T-cell (primary cell): Measurements from ENCODE around the gene HS3ST3B1. TPM values are rescaled to one million over a fixed set of nuclear protein-coding genes. Genes with fewer than 3 reads are reported as not detected.

Source experiments
- ATAC-seq, 4 experiments: fragments of 200-7000 bp in 3 of 4; fragments of 150-1000 bp in 1 of 4; cut with Tn5 transposase; replicated peaks in 1 of 4; 1 replicate in 3 of 4; 2 replicates in 1 of 4; pipeline ENCODE4 v1.10.0; 2021; ENCODE audit warnings: moderate library complexity in 3 of 4, mild to moderate bottlenecking in 2 of 4, moderate number of reproducible peaks in 1 of 4
- CTCF ChIA-PET, 2 donors: fragments of 300-600 bp; sonication (Branson Sonifier 250); formaldehyde crosslinking; loops; one replicate each; lab custom pipeline; 2022; ENCODE audit warnings: antibody characterized with exemption in 2 of 2; lab: Charles Lee
- POLR2A ChIA-PET, 2 donors: fragments of 300-600 bp; sonication (Branson Sonifier 250); formaldehyde crosslinking; loops; one replicate each; lab custom pipeline; 2022; ENCODE audit warnings: antibody characterized with exemption in 2 of 2; lab: Charles Lee
- DNase-seq, 35 experiments: peaks; one replicate each; pipeline versions ENCODE4 v3.0.0 to v3.0.0-alpha.2; 2013 to 2023
- H3K27ac ChIP-seq: one replicate; pipeline ENCODE4 v1.5.1; 2013; ENCODE audit warnings: low read length
- H3K27me3 ChIP-seq, 2 experiments: replicated peaks in 1 of 2; 1 replicate in 1 of 2; 2 replicates in 1 of 2; pipeline versions ENCODE4 v1.6.1 to v1.7.0; 2013; ENCODE audit warnings: low read length in 1 of 2, mixed read lengths in 1 of 2; ENCODE audit not compliant: control insufficient read depth in 2 of 2, insufficient read depth in 2 of 2; ENCODE audit errors: extremely low read depth in 1 of 2
- H3K36me3 ChIP-seq, 2 donors: 1 replicate in 1 of 2; 2 replicates in 1 of 2; pipeline versions ENCODE4 v1.6.1 to v1.7.0; 2013; ENCODE audit warnings: low read length in 1 of 2; ENCODE audit not compliant: control insufficient read depth in 2 of 2, insufficient read depth in 1 of 2; ENCODE audit errors: extremely low read depth in 1 of 2
- H3K4me1 ChIP-seq, 2 experiments: 1 replicate in 1 of 2; 2 replicates in 1 of 2; pipeline versions ENCODE4 v1.6.1 to v1.7.0; 2013; ENCODE audit warnings: low read length in 2 of 2, mixed read lengths in 1 of 2; ENCODE audit not compliant: insufficient read depth in 2 of 2, control insufficient read depth in 1 of 2; ENCODE audit errors: extremely low read depth in 1 of 2
- H3K4me3 ChIP-seq, 2 donors: 1 replicate in 1 of 2; 2 replicates in 1 of 2; pipeline versions ENCODE4 v1.5.1 to v1.7.0; 2013; ENCODE audit warnings: mild to moderate bottlenecking in 2 of 2, low read length in 1 of 2, moderate library complexity in 1 of 2; ENCODE audit not compliant: control insufficient read depth in 1 of 2; ENCODE audit errors: extremely low read depth in 1 of 2
- H3K9me3 ChIP-seq: 2 replicates; pipeline ENCODE4 v1.7.0; 2013
- H3K27ac Mint-ChIP-seq, 2 donors: one replicate each; pipeline ENCODE4 v1.8.0; 2020 to 2021; ENCODE audit warnings: mild to moderate bottlenecking in 2 of 2, mixed read lengths in 2 of 2
- H3K27me3 Mint-ChIP-seq, 2 donors: one replicate each; pipeline ENCODE4 v1.8.0; 2021 to 2022; ENCODE audit warnings: mixed read lengths in 2 of 2
- H3K36me3 Mint-ChIP-seq: one replicate; pipeline ENCODE4 v1.8.0; 2021; ENCODE audit warnings: mixed read lengths
- H3K4me1 Mint-ChIP-seq, 3 donors: one replicate each; pipeline ENCODE4 v1.8.0; 2020 to 2022; ENCODE audit warnings: mixed read lengths in 3 of 3, mild to moderate bottlenecking in 1 of 3
- H3K4me3 Mint-ChIP-seq, 3 donors: one replicate each; pipeline ENCODE4 v1.8.0; 2020 to 2022; ENCODE audit warnings: mild to moderate bottlenecking in 3 of 3, mixed read lengths in 3 of 3, moderate library complexity in 3 of 3
- H3K9me3 Mint-ChIP-seq, 3 donors: one replicate each; pipeline ENCODE4 v1.8.0; 2020 to 2022; ENCODE audit warnings: mixed read lengths in 3 of 3
- WGBS: methylation state at CpG from one replicate; pipeline ENCODE4 v1.1.5; 2013; ENCODE audit warnings: missing lambda C conversion rate; ENCODE audit not compliant: insufficient coverage; 5-methylcytosine and 5-hydroxymethylcytosine counted together
- total RNA-seq, 35 experiments: library from RNA in 6 of 35; stranded (reverse) in 6 of 35; fragments of 120-200 nt in 1 of 35; gene quantifications; one replicate each; pipeline versions ENCODE4 v1.2.1 to v1.2.4 and lab custom pipeline; 2013 to 2026

The HS3ST3B1 gene
- total RNA-seq, 5 donors from 2014 or later (not counting 1 experiment from before 2014, with no cell fraction given) = 12.9 to 35.1 (median 25.1) TPM

GRCh38 chr17:14373614-14374259 is 72.9 kb downstream of the HS3ST3B1 start:
- Mint-ChIP-seq H3K27ac (no peak overlapping the region), H3K4me3 (no peak overlapping the region), H3K36me3 (no peaks in the 10 kb centered on the region), H3K4me1 (peaks cover 0 to 14% (median 3%) of the 10 kb centered on the region in 3 donors), H3K9me3 (no peaks in the 10 kb centered on the region), H3K27me3 (no peaks in the 10 kb centered on the region)
- no peaks in the 10 kb centered on the region for H3K4me1 ChIP-seq
- ATAC-seq (no peak), DNase-seq (no peak)
- H3K4me3 ChIP-seq = no peak overlapping the region
- 85% methylated on average over 5 of the region's 8 CpGs for WGBS
- no peaks in the 10 kb centered on the region for H3K9me3 ChIP-seq
- H3K36me3 ChIP-seq = no peaks in the 10 kb centered on the region
- CTCF ChIA-PET = interaction anchor here in 1 of 2 donors (0.6 kb wide), 1 partner anchor 204 kb away, joined by 3 read pairs; no protein-coding TSS in a partner anchor
- POLR2A ChIA-PET = no interaction called here
- H3K27me3 ChIP-seq = no peaks in the 10 kb centered on the region
- H3K27ac ChIP-seq = no peak overlapping the region

- no CpG with 5 or more reads among the region's 1 CpG for WGBS
- Histone ChIP-seq H3K4me3 (no peak overlapping the region), H3K36me3 (no peaks in the 10 kb centered on the region), H3K9me3 (no peaks in the 10 kb centered on the region), H3K27me3 (no peaks in the 10 kb centered on the region), H3K4me1 (no peaks in the 10 kb centered on the region), H3K27ac (no peak overlapping the region)
- Mint-ChIP-seq H3K9me3 (no peaks in the 10 kb centered on the region), H3K27ac (no peak overlapping the region), H3K36me3 (no peaks in the 10 kb centered on the region), H3K4me1 (peaks cover 2 to 14% (median 3%) of the 10 kb centered on the region in 3 donors), H3K4me3 (no peak overlapping the region), H3K27me3 (no peaks in the 10 kb centered on the region)
- ChIA-PET CTCF (interaction anchor here in 1 of 2 donors (0.6 kb wide), 1 partner anchor 203 kb away, joined by 3 read pairs; no protein-coding TSS in a partner anchor), POLR2A (no interaction called here)
- ATAC-seq (no peak), DNase-seq (no peak)
Observed at GRCh38 chr17:14374268-14374667, 73.4 kb downstream of the HS3ST3B1 start.

- DNase-seq = no peak
- H3K4me3 Mint-ChIP-seq = no peak overlapping the region
- H3K27me3 Mint-ChIP-seq = no peaks in the 10 kb centered on the region
- no peak overlapping the region for H3K4me3 ChIP-seq
- no peaks in the 10 kb centered on the region for H3K9me3 ChIP-seq
- no peaks in the 10 kb centered on the region for H3K9me3 Mint-ChIP-seq
- no peak overlapping the region for H3K27ac ChIP-seq
- no peak for ATAC-seq
- H3K4me1 Mint-ChIP-seq = peaks cover 2 to 14% (median 5%) of the 10 kb centered on the region in 3 donors
- no CpG with 5 or more reads among the region's 3 CpGs for WGBS
- ChIA-PET POLR2A (no interaction called here), CTCF (no interaction called here)
- H3K4me1 ChIP-seq = no peaks in the 10 kb centered on the region
- no peaks in the 10 kb centered on the region for H3K36me3 ChIP-seq
- no peaks in the 10 kb centered on the region for H3K36me3 Mint-ChIP-seq
- H3K27ac Mint-ChIP-seq = no peak overlapping the region
- no peaks in the 10 kb centered on the region for H3K27me3 ChIP-seq
Observed at GRCh38 chr17:14376666-14377065, 75.8 kb downstream of the HS3ST3B1 start.

- Histone ChIP-seq H3K27ac (no peak overlapping the region), H3K4me3 (no peak overlapping the region), H3K9me3 (no peaks in the 10 kb centered on the region), H3K36me3 (no peaks in the 10 kb centered on the region), H3K4me1 (no peaks in the 10 kb centered on the region), H3K27me3 (no peaks in the 10 kb centered on the region)
- ATAC-seq (no peak), DNase-seq (no peak)
- H3K27me3 Mint-ChIP-seq = no peaks in the 10 kb centered on the region
- H3K9me3 Mint-ChIP-seq = peaks cover 0 to 3% (median 0%) of the 10 kb centered on the region in 3 donors
- peaks cover 0 to 2% (median 2%) of the 10 kb centered on the region in 3 donors for H3K4me1 Mint-ChIP-seq
- CTCF ChIA-PET = no interaction called here
- WGBS = 100% methylated on average over 2 of the region's 6 CpGs
- no peak overlapping the region for H3K27ac Mint-ChIP-seq
- POLR2A ChIA-PET = interaction anchor here in 1 of 2 donors (0.6 kb wide), 1 partner anchor 26 kb away, joined by 3 read pairs; no protein-coding TSS in a partner anchor
- H3K4me3 Mint-ChIP-seq = no peak overlapping the region
- H3K36me3 Mint-ChIP-seq = no peaks in the 10 kb centered on the region
Observed at GRCh38 chr17:14381606-14382005, 80.7 kb downstream of the HS3ST3B1 start.

- WGBS = 87% methylated on average over 4 of the region's 7 CpGs
- no peaks in the 10 kb centered on the region for H3K27me3 Mint-ChIP-seq
Observed at GRCh38 chr17:14387036-14387435, 86.2 kb downstream of the HS3ST3B1 start.

GRCh38 chr17:14389681-14390080 is 88.8 kb downstream of the HS3ST3B1 start:
- H3K27ac Mint-ChIP-seq = no peak overlapping the region
- H3K36me3 Mint-ChIP-seq = peaks cover 5% of the 10 kb centered on the region
- H3K27me3 Mint-ChIP-seq = no peaks in the 10 kb centered on the region
- ATAC-seq = no peak
- ChIA-PET CTCF (no interaction called here), POLR2A (no interaction called here)
- no peak overlapping the region for H3K4me3 Mint-ChIP-seq
- H3K27ac ChIP-seq = no peak overlapping the region
- H3K27me3 ChIP-seq = no peaks in the 10 kb centered on the region
- no peak overlapping the region for H3K4me3 ChIP-seq
- H3K4me1 Mint-ChIP-seq = no peaks in the 10 kb centered on the region
- H3K9me3 ChIP-seq = peaks cover 5% of the 10 kb centered on the region
- no peak for DNase-seq
- WGBS = 90% methylated on average over 5 of the region's 6 CpGs
- no peaks in the 10 kb centered on the region for H3K36me3 ChIP-seq
- H3K9me3 Mint-ChIP-seq = peaks cover 13 to 19% (median 19%) of the 10 kb centered on the region in 3 donors
- H3K4me1 ChIP-seq = no peaks in the 10 kb centered on the region

More at GRCh38 chr17:14387036-14387435, 86.2 kb downstream of the HS3ST3B1 start:
- Mint-ChIP-seq H3K4me1 (no peaks in the 10 kb centered on the region), H3K27ac (no peak overlapping the region), H3K4me3 (no peak overlapping the region), H3K9me3 (peaks cover 12 to 14% (median 14%) of the 10 kb centered on the region in 3 donors), H3K36me3 (peaks cover 5% of the 10 kb centered on the region)
- Histone ChIP-seq H3K36me3 (no peaks in the 10 kb centered on the region), H3K27me3 (no peaks in the 10 kb centered on the region), H3K9me3 (peaks cover 5% of the 10 kb centered on the region), H3K4me3 (no peak overlapping the region), H3K27ac (no peak overlapping the region), H3K4me1 (no peaks in the 10 kb centered on the region)
- no peak for ATAC-seq
- POLR2A ChIA-PET = no interaction called here
- CTCF ChIA-PET = no interaction called here
- DNase-seq = no peak
